Endothelial cell of umbilical vein (primary cell): Measurements from ENCODE around the gene WDR7. TPM values are rescaled to one million over a fixed set of nuclear protein-coding genes. Genes with fewer than 3 reads are reported as not detected.

Source experiments
- BruUV-seq: library from RNA; stranded (reverse); fragments of 400-500 nt; replicated peaks from 2 replicates; lab custom pipeline; 2021; lab: Mats Ljungman, UMichigan
- CTCF ChIA-PET: fragments of 300-600, 350-600 bp; sonication (Branson Sonifier 250); formaldehyde crosslinking; loops from one replicate; lab custom pipeline; 2021; ENCODE audit warnings: antibody characterized with exemption, inconsistent platforms; lab: Charles Lee
- POLR2A ChIA-PET: fragments of 300-600, 350-600 bp; sonication (Branson Sonifier 250); formaldehyde crosslinking; loops from one replicate; lab custom pipeline; 2021; ENCODE audit warnings: antibody characterized with exemption, inconsistent platforms; lab: Charles Lee
- DNase-seq: peaks from one replicate; pipeline ENCODE4 v3.0.0-alpha.2; 2011; ENCODE audit warnings: low read depth, low spot score
- FAIRE-seq: peaks from 2 replicates; lab custom pipeline; 2011; peaks lifted over from hg19 to GRCh38; lab: Jason Lieb, UNC
- H2AFZ ChIP-seq: 2 replicates; pipeline ENCODE4 v1.6.0; 2012; ENCODE audit warnings: low read depth, low read length, control low read depth, inconsistent platforms
- H3K27ac ChIP-seq: 2 replicates; pipeline ENCODE4 v1.5.1; 2011; ENCODE audit warnings: low read depth, mild to moderate bottlenecking, control low read depth, low read length, moderate library complexity; ENCODE audit not compliant: insufficient read depth
- H3K27me3 ChIP-seq, 2 experiments: 2 replicates each; pipeline versions ENCODE4 v1.6.0 to v1.6.1; 2011; ENCODE audit warnings: low read length in 2 of 2, mixed read lengths in 1 of 2; ENCODE audit not compliant: control insufficient read depth in 2 of 2, insufficient read depth in 2 of 2
- H3K36me3 ChIP-seq, 2 experiments: 2 replicates in 1 of 2; 3 replicates in 1 of 2; pipeline ENCODE4 v1.5.1; 2011; ENCODE audit warnings: low read length in 2 of 2, mild to moderate bottlenecking in 1 of 2, moderate library complexity in 1 of 2; ENCODE audit not compliant: control insufficient read depth in 2 of 2, insufficient read depth in 2 of 2; ENCODE audit errors: extremely low read depth in 1 of 2
- H3K4me1 ChIP-seq: 3 replicates; pipeline ENCODE4 v1.5.1; 2011; ENCODE audit warnings: mild to moderate bottlenecking, low read length; ENCODE audit not compliant: control insufficient read depth, insufficient read depth; ENCODE audit errors: extremely low read depth
- H3K4me2 ChIP-seq: 2 replicates; pipeline ENCODE4 v1.6.1; 2011; ENCODE audit warnings: low read length, control low read depth, mixed read lengths; ENCODE audit not compliant: insufficient read depth
- H3K4me3 ChIP-seq, 3 experiments: fragments of 200-600 bp in 1 of 3; sonication (generic), shearing (Covaris generic) in 1 of 3; replicated peaks in 1 of 3; 2 replicates each; pipeline ENCODE4 v1.5.1; 2011 to 2016; ENCODE audit warnings: control low read depth in 3 of 3, low read length in 3 of 3, mild to moderate bottlenecking in 2 of 3, inconsistent platforms in 1 of 3, low read depth in 1 of 3, moderate library complexity in 1 of 3; ENCODE audit not compliant: insufficient read depth in 1 of 3
- H3K79me2 ChIP-seq: 2 replicates; pipeline ENCODE4 v1.6.0; 2012; ENCODE audit warnings: low read length, inconsistent platforms; ENCODE audit not compliant: control insufficient read depth, insufficient read depth
- H3K9ac ChIP-seq: replicated peaks from 2 replicates; pipeline ENCODE3; 2011; ENCODE audit warnings: low read length, control low read depth; ENCODE audit not compliant: insufficient read depth; ENCODE audit errors: extremely low read depth
- H3K9me1 ChIP-seq: replicated peaks from 3 replicates; pipeline ENCODE4 v1.6.0; 2011; ENCODE audit warnings: mild to moderate bottlenecking, low read length; ENCODE audit not compliant: control insufficient read depth, insufficient read depth; ENCODE audit errors: extremely low read depth
- H3K9me3 ChIP-seq: replicated peaks from 2 replicates; pipeline ENCODE4 v1.5.1; 2012; ENCODE audit warnings: low read length, inconsistent platforms; ENCODE audit not compliant: control insufficient read depth, insufficient read depth
- H4K20me1 ChIP-seq: replicated peaks from 2 replicates; pipeline ENCODE3; 2011; ENCODE audit warnings: mild to moderate bottlenecking, low read length; ENCODE audit not compliant: control insufficient read depth, insufficient read depth; ENCODE audit errors: extremely low read depth
- CTCF ChIP-seq, 2 donors: IDR thresholded peaks; 1 replicate in 1 of 2; 2 replicates in 1 of 2; pipeline ENCODE4 v1.5.1; 2011; ENCODE audit warnings: low read length in 2 of 2, mild to moderate bottlenecking in 2 of 2, moderate library complexity in 2 of 2, control low read depth in 1 of 2, inconsistent platforms in 1 of 2, low read depth in 1 of 2; ENCODE audit not compliant: insufficient read depth in 1 of 2; ENCODE audit errors: extremely low read depth in 1 of 2
- EZH2 ChIP-seq: IDR thresholded peaks from 2 replicates; pipeline ENCODE4 v1.6.1; 2012; ENCODE audit warnings: borderline replicate concordance, low read depth, mild to moderate bottlenecking, moderate library complexity, low read length, inconsistent platforms; ENCODE audit not compliant: severe bottlenecking
- FOS ChIP-seq: IDR thresholded peaks from 2 replicates; pipeline ENCODE4 v1.6.1; 2011; ENCODE audit warnings: mild to moderate bottlenecking, low read length, moderate library complexity, borderline replicate concordance; ENCODE audit not compliant: insufficient read depth
- JUN ChIP-seq: IDR thresholded peaks from 2 replicates; pipeline ENCODE4 v1.6.1; 2011; ENCODE audit warnings: borderline replicate concordance, low read depth; ENCODE audit not compliant: insufficient read length, insufficient read depth
- MAX ChIP-seq: IDR thresholded peaks from 2 replicates; pipeline ENCODE4 v1.6.1; 2011; ENCODE audit not compliant: insufficient read depth, insufficient read length
- MYC ChIP-seq: IDR thresholded peaks from one replicate; pipeline ENCODE4 v1.6.1; 2011; ENCODE audit warnings: mild to moderate bottlenecking, low read depth, low read length
- POLR2A ChIP-seq: IDR thresholded peaks from 2 replicates; pipeline ENCODE4 v1.6.1; 2012; ENCODE audit warnings: low read depth, mild to moderate bottlenecking, control low read depth, low read length
- POLR2AphosphoS5 ChIP-seq: IDR thresholded peaks from 2 replicates; pipeline ENCODE4 v1.6.1; 2012; ENCODE audit warnings: low read depth, mild to moderate bottlenecking, control low read depth, low read length, moderate library complexity; ENCODE audit not compliant: insufficient read depth
- dilution Hi-C: fragments of 300-500 bp; cut with MboI; formaldehyde crosslinking; loops from one replicate; pipeline ENCODE4 v1.15.0; 2019; ENCODE audit warnings: low sequenced_read_pairs; ENCODE audit not compliant: extremely low pct_ligation_motif_present
- intact Hi-C: fragments of 100-400 bp; cut with micrococcal nuclease; formaldehyde crosslinking; loops from one replicate; pipeline ENCODE4 v1.10.0; 2022
- polyA plus RNA-seq, 4 experiments: library from polyadenylated mRNA; depleted of rRNA in 3 of 4; stranded (reverse) in 3 of 4; unstranded in 1 of 4; fragments of >200 nt; gene quantifications; 2 replicates each; pipeline versions ENCODE4 v1.2.1 to v1.2.3, GENCODE V29; 2011 to 2012; ENCODE audit warnings: missing spikeins in 1 of 4
- total RNA-seq: library from RNA; stranded (reverse); gene quantifications from 2 replicates; pipeline ENCODE4 v1.2.3, GENCODE V29; 2021

The WDR7 gene
- total and polyA plus RNA-seq, 2 donors (not counting 3 experiments of a cell fraction or from before 2014, with no cell fraction given), result 5.9 to 19.0 TPM

GRCh38 chr18:56799756-56800155 is 148.6 kb downstream of the WDR7 start:
- POLR2A ChIA-PET, result no interaction called here
- no peaks in the 10 kb centered on the region for H3K9me3 ChIP-seq
- DNase-seq (peak; percentile 70), FAIRE-seq (peak; percentile 50)
- TF ChIP-seq JUN, result peak; percentile 12
- TF ChIP-seq FOS, result peak; percentile 62
- no peak for TF ChIP-seq CTCF (IDR thresholded peaks at IDR 0.05; ENCODE audit: extremely low read depth in 1 of 2, insufficient read depth in 1 of 2, low read depth in 1 of 2, low read length in 2 of 2)
- TF ChIP-seq MYC, result no peak
- H3K36me3 ChIP-seq, result no peaks in the 10 kb centered on the region
- peak overlapping the region; percentile 84 for H3K4me2 ChIP-seq
- no peak overlapping the region for H3K9ac ChIP-seq
- intact Hi-C loops, result loop anchor here (1.0 to 2.0 kb wide), 2 partner anchors 10 to 51 kb away; no protein-coding TSS in a partner anchor
- no peak overlapping the region for H3K4me3 ChIP-seq
- H3K79me2 ChIP-seq, result no peaks in the 10 kb centered on the region
- no TSS peak for BruUV-seq
- H3K4me1 ChIP-seq, result peaks cover 13% of the 10 kb centered on the region
- no peaks in the 10 kb centered on the region for H3K27me3 ChIP-seq
- CTCF ChIA-PET, result interaction anchor here (0.6 to 3.3 kb wide), 3 partner anchors 11 to 129 kb away, joined by 3 to 15 read pairs (median 3); no protein-coding TSS in a partner anchor
- no peaks in the 10 kb centered on the region for H4K20me1 ChIP-seq
- no peak overlapping the region for H2AFZ ChIP-seq
- no peaks in the 10 kb centered on the region for H3K9me1 ChIP-seq
- peak overlapping the region; percentile 13 for H3K27ac ChIP-seq
- dilution Hi-C loops, result no loop called here

GRCh38 chr18:56803051-56803450 is 151.9 kb downstream of the WDR7 start:
- no peak for DNase-seq
- H3K9me1 ChIP-seq, result no peaks in the 10 kb centered on the region
- H4K20me1 ChIP-seq, result no peaks in the 10 kb centered on the region
- H3K9ac ChIP-seq, result no peak overlapping the region
- TF ChIP-seq FOS, result no peak
- TF ChIP-seq MAX, result no peak
- TF ChIP-seq EZH2, result no peak
- TF ChIP-seq MYC, result no peak
- TF ChIP-seq JUN, result no peak
- no peak for TF ChIP-seq POLR2A
- TF ChIP-seq POLR2AphosphoS5, result no peak
- no peaks in the 10 kb centered on the region for H3K79me2 ChIP-seq
- no peak overlapping the region for H3K4me2 ChIP-seq
- no peak overlapping the region for H2AFZ ChIP-seq
- no TSS peak for BruUV-seq
- intact Hi-C loops, result no loop called here
- no peak overlapping the region for H3K4me3 ChIP-seq
- no peak overlapping the region for H3K27ac ChIP-seq
- H3K27me3 ChIP-seq, result no peaks in the 10 kb centered on the region
- dilution Hi-C loops, result no loop called here
- no peaks in the 10 kb centered on the region for H3K36me3 ChIP-seq
- no peaks in the 10 kb centered on the region for H3K9me3 ChIP-seq
- ChIA-PET CTCF (no interaction called here), POLR2A (no interaction called here)
- FAIRE-seq, result no peak
- H3K4me1 ChIP-seq, result peaks cover 13% of the 10 kb centered on the region
